SIG-M5 (cell line): Measurements from ENCODE around the gene ELAVL1.

Experiments
- DNase-seq: peaks from one replicate; lab custom pipeline; 2025; lab: John Stamatoyannopoulos, UW

ELAVL1 gene

DNA sequence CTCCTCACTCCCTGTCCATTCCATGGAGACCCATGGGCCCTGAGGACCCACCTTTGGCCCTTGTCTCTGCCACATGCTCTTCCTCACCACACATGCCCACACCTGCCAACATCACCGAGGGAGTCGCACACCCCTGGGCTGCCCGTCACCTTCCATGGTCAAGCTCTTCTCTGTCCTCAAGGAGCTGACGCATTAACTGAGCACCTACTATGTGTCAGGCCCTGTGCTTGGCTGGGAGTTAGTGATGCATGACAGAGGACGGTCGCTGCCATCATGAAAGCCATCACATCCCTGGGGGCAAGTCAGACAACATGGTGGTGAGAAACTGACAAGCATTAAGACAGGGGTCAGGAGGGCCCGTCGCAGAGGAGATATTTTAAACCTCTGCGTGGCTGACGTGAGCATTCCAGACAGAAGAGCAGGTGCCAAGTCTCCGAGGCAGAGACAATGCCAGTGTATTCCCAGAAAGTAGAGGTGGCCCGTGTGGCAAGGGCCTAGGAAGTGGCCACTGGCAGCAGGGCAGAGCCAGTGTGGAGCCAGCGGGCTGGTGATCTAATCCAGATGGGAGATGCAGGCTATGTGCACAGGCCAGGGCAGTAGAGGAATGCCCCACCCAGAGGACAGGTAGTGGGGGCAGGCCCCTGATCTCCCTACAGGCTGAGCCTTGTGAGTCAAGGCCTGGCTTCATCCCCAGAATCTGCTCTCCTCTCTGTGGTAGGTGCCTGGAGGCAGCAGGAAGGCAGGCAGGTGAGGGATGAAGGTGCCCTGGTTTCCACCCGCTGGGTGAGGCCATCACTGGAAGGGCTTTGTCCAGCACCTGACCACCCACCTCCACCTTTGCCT is 21.2 kb downstream of the ELAVL1 start:
- no peak for DNase-seq

DNA sequence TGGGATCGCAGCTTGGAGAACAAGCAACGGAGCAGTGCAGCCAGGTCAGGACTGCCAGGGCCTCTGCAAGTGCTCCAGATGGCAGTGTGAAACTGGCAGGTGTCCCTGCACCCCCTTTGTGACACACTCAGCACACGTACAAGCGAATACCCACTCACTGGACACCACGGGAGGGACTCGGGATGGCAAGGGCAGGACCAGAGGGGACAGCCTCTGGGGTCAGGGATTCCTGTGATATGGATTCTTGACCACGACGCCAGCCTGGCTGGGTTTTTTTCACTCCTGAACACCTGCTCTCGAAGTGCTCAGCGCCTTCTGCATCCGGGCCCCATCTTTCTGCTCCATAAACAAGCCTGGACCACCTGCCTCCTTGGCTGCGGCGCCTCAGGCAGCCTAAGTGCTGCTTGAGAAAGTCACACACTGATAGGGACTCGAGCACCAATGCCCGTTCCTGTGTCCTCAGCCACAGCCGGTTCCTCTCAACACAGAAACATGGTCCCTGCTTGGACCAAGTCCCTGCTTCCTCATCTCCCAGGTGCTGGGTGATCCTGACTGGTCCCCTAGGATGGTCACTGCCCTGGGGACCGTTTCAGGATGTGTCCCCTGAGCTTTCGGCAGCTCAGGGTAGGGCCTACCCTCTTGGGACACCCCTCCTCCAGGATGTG is 22.0 kb downstream of the ELAVL1 start:
- DNase-seq, result no peak

GRCh38 chr19:7982651-7983099 is 22.8 kb downstream of the ELAVL1 start:
- no peak for DNase-seq

DNA sequence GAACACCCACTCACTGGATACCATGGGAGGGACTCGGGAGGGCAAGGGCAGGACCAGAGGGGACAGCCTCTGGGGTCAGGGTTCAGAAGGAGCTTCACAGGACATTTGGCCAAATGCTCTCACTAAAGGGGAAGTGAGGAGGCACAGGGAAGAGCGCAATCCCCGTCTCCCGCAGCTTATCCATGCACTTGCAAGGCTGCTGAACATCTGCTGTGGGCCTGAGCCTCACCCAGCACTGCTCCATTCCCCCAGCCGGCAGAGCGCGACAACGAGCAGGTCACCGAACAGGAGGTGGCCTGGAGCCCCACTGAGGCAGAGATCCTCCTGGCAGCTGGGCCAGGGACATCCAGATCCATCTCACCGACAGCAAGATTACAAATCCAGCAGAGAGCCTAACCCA is 23.3 kb downstream of the ELAVL1 start:
- no peak for DNase-seq

GRCh38 chr19:7981661-7982060 is 23.8 kb downstream of the ELAVL1 start:
- no peak for DNase-seq

- no peak for DNase-seq
These were observed 24.2 kb downstream of the ELAVL1 start for GRCh38 chr19:7981199-7981598.

DNA sequence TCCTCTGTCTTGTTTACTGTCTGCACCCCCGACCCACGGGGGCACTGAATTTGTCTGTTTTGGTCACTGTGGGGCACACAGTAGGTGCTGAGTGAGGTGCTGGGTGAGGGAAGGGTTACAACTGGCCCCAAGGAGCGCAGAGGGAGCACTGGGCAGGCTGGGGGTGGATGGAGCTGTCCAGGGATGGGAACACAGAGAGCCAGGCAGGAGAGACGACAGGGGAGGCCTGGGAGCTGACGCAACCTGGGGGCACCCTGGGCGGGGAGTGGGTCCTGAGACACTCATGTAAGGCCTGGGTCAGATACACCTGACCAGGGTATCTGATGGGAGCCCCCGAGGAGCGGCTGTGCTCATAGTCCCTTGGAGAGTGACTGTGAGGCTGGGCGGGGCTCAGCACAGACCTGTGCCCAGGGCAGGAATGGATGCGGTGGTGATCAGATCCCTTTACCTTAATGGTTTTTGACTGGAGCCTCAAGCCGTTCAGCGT is 24.8 kb downstream of the ELAVL1 start:
- no peak for DNase-seq

DNA sequence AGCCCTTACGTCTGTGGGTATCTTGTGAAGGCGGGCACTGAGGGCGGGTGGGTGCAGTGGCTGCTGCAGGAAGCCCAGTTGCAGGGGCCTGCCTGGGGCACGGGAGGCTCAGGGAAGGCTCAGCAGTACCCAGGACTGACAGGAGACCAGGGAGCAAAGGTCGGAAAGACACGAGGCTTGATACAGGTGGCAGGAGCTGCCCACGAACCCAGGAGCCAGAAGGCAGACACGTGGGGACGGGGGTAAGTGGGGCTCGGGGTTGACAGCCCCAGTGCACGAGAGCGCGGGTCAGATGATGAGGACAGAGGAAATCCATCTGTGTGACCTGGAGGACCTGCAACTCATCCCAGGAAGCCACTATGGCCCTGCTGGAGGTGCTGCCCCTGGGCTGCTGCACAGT is 25.3 kb downstream of the ELAVL1 start:
- DNase-seq, result no peak

DNA sequence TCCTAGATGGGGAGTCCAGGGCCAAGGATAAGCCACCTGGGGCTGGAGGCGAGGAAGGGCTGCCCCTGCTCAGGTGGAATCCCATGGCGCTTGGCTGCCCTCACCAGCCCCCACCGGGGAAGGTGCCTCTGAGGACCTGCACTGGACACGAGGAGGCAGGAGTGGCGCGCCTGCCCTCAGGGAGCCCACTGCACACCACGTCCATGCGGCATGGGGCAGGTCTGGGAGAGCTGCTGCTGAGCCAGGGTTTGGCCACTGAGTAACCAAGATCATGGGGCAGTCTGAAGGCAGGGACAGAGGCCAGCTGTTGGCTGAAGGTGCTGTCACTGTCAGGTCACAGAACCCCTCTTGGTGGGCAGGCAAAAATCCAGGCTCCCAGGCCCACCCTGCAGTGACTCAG is 25.9 kb downstream of the ELAVL1 start:
- DNase-seq, result no peak

DNA sequence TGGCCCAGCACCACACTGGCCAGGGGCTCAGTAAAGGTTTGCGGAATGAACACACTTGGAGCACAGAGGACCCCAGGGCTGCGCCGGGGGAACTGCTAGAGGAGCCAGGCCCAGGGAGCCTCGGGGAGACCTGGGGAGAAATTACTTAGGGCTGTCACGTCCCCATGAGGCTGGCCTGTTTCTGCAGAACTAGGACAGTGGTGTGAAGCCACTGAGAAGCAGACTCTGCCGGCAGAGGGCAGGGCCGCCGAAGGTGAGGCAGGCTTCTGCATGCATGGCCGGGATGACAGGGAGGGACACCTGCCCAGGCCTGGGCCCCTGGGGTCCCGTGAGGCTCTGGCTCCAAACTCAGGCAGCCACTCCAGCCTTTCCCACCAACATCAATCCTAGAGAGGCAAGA is 26.4 kb downstream of the ELAVL1 start:
- no peak for DNase-seq

GRCh38 chr19:7978179-7978825 is 27.1 kb downstream of the ELAVL1 start:
- DNase-seq, result no peak

GRCh38 chr19:7977723-7978040 is 27.8 kb downstream of the ELAVL1 start:
- no peak for DNase-seq

DNA sequence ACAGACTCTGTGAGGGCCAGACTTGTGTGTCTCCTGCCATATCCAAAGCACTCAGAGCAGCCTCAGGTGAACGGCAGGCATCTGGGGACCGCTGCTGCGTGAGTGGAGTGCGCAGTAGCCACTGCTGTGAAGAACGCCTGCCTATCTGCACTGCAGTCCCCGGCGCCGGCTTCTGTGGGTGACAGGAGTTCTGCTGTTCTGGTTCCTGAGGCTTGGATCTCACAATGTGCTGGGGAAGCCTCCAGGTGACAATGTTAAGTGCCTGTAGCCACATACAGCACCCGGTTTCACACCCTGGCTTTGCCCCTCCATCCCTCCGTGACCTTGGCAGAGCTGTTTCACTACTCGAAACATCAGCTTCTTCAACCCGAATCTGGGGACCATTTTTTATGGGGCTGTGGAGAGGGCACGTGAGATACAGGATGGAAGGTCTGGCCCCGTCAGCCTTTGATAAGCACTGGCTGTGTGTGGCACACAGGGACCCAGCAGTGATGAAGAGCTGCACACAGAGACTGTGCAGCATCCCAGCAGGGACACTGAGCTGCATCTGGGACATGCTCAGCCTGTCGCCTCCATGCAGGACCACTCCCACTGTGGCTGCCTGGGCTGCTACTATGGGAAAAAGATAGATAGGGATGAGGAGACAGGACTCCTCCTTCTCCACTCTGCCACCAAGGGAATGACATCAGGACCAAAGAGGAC is 28.3 kb downstream of the ELAVL1 start:
- no peak for DNase-seq

DNA sequence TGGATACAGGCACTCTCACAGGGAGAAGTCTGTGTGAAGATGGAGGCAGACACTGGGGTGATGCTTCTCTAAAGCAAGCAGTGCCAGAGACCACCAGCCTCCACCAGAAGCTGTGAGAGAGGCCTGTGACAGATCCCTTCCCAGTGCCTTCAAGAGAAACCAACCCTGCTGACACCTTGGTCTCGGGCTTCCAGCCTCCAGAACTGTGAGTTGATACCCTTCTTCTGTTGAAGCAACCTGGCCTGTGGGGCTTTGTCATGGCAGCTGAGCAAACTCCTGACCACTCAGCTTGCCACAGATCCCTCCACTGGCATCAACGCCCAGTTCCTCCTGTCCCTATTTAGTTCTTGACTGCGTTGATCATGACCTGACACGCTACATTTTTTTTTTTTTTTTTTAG is 29.0 kb downstream of the ELAVL1 start:
- DNase-seq, result no peak

GRCh38 chr19:7975037-7975436 is 30.4 kb downstream of the ELAVL1 start:
- DNase-seq, result no peak

GRCh38 chr19:7973883-7974282 is 31.6 kb downstream of the ELAVL1 start:
- DNase-seq, result no peak

DNA sequence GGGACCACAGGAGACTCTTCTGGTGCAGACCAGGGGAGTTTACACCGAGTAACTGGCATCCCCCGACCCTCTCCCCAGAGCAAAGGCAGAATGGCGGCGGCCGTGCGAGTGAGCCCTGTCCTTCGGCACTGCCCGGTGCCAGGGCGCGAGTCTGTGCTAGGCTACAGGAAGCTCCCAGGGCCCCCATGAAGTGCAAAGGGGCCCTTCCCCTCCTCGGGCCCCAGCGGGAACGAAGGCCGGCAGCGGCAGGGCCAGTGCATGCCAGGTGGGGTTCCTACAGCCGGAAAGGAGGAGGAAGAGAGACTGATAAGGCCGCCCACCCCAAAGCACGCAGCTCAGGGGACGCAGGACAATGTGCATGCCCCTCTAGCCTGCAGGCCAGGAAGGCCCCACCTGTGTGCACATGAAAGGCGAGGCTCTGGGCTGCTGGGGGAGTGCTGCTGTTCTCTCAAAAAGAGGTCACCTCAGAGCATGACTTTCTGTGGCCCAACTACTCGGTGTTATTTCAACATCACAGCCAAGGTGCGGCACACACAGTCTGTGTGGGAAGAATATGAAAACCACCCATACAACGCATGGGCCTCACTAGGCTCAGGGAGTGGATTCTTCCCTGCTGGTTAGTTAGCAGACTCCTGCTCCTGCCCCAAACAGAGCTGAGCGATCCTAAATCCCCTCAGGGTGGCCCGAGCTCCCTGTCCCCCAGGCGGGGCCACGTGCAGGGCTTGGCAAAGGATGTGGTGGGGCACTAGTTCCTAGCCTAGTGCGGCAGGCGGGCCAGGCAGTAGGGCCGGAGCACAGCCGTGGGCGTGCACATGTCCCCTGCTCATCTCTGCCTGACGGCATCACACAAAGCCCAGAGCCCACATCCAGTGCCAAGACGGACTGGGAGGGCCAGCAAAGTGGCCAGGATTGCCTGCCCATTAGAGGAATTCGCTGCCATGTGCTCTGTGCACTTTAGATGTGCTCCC is 33.6 kb downstream of the ELAVL1 start:
- no peak for DNase-seq

DNA sequence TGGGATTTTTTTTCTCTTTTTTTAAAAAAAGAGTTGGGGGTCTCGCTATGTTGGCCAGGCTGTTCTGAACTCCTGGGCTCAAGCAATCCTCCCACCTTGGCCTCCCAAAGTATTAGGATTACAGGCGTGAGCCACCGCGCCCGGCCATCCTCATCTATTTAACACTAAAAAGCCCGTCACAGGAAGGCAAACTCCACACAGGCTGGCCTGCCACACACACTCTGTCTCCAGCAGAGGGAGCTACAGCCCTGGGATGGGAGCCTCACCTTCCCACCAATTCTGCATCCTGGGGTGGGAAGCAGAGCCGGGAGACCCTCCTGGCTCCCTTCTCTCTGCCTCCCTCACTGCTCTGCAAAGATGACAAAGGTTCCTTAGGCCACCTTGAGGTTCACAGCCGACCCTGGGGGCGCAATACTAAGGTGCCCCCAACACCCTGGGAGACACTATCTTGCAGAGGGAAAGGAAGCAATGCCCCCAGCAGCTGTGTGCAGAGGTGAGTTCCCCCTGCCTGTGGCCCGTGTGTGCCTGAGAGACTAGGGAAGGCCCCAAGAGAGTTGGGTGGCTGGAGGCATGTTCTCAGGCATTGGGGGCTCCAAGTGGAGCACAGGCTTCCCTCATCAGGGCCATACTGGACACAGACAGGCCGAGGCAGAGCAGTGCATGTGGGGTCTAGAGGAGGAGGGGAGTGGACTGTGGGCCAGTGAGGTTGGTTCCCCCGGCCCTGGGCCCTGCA is 34.6 kb downstream of the ELAVL1 start:
- DNase-seq, result no peak

DNA sequence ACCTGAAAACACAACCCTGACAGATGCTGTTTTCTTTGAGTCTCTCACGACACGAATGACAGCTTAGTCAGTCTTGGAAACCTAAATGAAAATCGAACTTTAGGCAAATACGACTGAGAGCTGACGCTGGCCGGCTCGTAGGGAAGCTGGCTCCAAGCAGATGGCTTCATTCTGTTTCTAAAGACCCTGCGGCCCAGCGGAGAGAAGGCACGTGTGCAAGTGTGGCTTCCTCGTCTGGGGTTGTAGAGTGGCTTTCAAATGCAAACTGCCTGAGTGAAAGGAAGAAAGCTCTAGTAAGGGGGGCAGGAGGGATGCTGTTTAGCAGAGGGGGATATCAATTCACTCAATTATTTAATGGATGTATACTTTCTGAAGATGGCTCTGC is 35.9 kb downstream of the ELAVL1 start:
- DNase-seq, result no peak

- no peak for DNase-seq
These were observed 36.5 kb downstream of the ELAVL1 start for GRCh38 chr19:7968796-7969554.
